Calu3 (cell line): Measurements from ENCODE around the gene EXOSC9. TPM values are rescaled to one million over a fixed set of nuclear protein-coding genes. Genes with fewer than 3 reads are reported as not detected.

Source experiments
- BruUV-seq: library from RNA; stranded (reverse); fragments of 400-500 nt; replicated peaks from 2 replicates; lab custom pipeline; 2021; lab: Mats Ljungman, UMichigan
- CTCF ChIA-PET: fragments of 300-600 bp; sonication (Branson Sonifier 250); formaldehyde crosslinking; loops from one replicate; lab custom pipeline; 2022; ENCODE audit warnings: antibody characterized with exemption; lab: Charles Lee
- DNase-seq: peaks from one replicate; pipeline ENCODE4 v3.0.0; 2022
- H3K27ac Mint-ChIP-seq: one replicate; pipeline ENCODE4 v1.8.0; 2022; ENCODE audit warnings: mixed read lengths; ENCODE audit not compliant: unreplicated experiment
- H3K27me3 Mint-ChIP-seq: one replicate; pipeline ENCODE4 v1.8.0; 2022; ENCODE audit warnings: mixed read lengths; ENCODE audit not compliant: unreplicated experiment
- H3K36me3 Mint-ChIP-seq: one replicate; pipeline ENCODE4 v1.8.0; 2022; ENCODE audit warnings: mild to moderate bottlenecking, moderate library complexity, mixed read lengths; ENCODE audit not compliant: insufficient read depth, unreplicated experiment
- H3K4me1 Mint-ChIP-seq: one replicate; pipeline ENCODE4 v1.8.0; 2022; ENCODE audit warnings: mild to moderate bottlenecking, low read depth, mixed read lengths; ENCODE audit not compliant: unreplicated experiment
- H3K4me3 Mint-ChIP-seq: one replicate; pipeline ENCODE4 v1.8.0; 2022; ENCODE audit warnings: mild to moderate bottlenecking, low read depth, moderate library complexity, mixed read lengths; ENCODE audit not compliant: unreplicated experiment
- H3K9me3 Mint-ChIP-seq: one replicate; pipeline ENCODE4 v1.8.0; 2022; ENCODE audit warnings: low read depth, mixed read lengths; ENCODE audit not compliant: unreplicated experiment
- intact Hi-C: fragments of 100-400 bp; cut with micrococcal nuclease; formaldehyde crosslinking; loops from one replicate; pipeline ENCODE4 v1.10.0; 2022; ENCODE audit not compliant: unreplicated experiment
- total RNA-seq: library from RNA; stranded (reverse); gene quantifications from 2 replicates; pipeline ENCODE4 v1.2.3, GENCODE V29; 2022
- TF ChIP-seq, protein P1 (sequence below): fragments of 200-600 bp; IDR thresholded peaks from one replicate; pipeline ENCODE4 v1.8.0; 2022; ENCODE audit warnings: antibody characterized with exemption; ENCODE audit not compliant: unreplicated experiment

EXOSC9 gene
- total RNA-seq, 1 experiment from 2014 or later: 22.3 TPM

DNA sequence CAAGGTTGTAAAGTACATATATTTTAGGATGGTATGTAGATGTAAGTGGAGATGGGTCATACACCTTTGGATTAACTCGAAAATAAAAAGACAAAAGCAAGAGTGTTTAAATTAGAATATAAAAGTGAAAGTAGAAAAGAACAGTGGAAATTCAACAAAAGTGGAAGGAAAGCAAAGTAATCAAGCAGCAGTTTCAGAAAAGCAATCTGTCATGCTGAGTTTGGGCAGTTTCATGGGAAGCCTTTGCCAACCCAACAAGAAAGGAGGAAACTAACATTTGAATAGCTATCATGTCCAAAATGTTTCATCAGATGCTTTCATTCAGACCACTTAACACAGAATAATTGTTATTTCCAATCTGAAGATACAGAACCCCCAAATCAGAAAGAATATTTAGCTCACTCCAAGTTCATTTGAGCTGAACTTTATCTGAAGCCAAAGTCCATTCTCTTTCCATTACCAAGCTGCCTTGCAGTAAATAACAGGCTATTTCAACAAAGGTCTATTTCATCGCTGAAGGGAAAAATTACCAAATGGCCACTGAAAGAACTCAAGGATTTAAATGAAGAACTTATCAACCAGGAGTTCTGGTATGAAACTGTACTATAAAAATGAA is 1.8 kb upstream of the EXOSC9 start:
- Mint-ChIP-seq H3K4me3 (no peak overlapping the region), H3K9me3 (no peaks in the 10 kb centered on the region), H3K4me1 (peaks cover 23% of the 10 kb centered on the region), H3K27me3 (no peaks in the 10 kb centered on the region), H3K36me3 (peaks cover 16% of the 10 kb centered on the region), H3K27ac (no peak overlapping the region)
- CTCF ChIA-PET: no interaction called here
- no TSS peak for BruUV-seq
- intact Hi-C loops: no loop called here
- TF ChIP-seq, protein P1, sequence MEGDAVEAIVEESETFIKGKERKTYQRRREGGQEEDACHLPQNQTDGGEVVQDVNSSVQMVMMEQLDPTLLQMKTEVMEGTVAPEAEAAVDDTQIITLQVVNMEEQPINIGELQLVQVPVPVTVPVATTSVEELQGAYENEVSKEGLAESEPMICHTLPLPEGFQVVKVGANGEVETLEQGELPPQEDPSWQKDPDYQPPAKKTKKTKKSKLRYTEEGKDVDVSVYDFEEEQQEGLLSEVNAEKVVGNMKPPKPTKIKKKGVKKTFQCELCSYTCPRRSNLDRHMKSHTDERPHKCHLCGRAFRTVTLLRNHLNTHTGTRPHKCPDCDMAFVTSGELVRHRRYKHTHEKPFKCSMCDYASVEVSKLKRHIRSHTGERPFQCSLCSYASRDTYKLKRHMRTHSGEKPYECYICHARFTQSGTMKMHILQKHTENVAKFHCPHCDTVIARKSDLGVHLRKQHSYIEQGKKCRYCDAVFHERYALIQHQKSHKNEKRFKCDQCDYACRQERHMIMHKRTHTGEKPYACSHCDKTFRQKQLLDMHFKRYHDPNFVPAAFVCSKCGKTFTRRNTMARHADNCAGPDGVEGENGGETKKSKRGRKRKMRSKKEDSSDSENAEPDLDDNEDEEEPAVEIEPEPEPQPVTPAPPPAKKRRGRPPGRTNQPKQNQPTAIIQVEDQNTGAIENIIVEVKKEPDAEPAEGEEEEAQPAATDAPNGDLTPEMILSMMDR: no peak
- no peak for DNase-seq

DNA sequence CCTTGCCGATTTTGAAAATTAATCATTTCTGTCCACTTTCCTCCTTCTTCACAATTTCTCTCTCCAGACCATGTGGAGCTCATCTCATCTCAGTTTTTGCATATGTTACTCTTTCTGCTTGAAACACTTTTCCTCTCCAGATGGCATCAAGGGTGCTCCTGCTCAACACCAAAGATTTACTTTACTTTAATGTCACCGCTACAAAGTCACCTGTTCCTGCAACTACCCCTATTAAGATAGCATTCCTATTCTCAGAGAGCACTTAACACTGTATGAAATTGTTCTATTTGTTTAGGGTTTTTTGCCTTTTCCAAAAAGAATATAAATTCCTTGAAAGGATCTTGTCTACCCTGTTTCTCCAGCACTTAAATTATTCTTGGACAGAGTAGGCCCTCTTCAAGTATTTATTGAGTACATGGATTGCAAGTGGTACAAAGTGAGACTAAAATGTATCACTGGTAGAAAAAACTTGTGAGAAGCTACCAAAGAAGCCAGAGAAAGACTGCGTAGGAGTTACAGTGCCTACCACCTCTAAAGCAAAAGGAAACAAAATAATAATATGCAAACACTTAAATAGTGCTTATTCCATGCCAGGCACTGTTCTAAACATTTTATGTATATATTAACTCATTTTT is 1.1 kb upstream of the EXOSC9 start:
- DNase-seq: no peak
- Mint-ChIP-seq H3K27ac (no peak overlapping the region), H3K36me3 (peaks cover 16% of the 10 kb centered on the region), H3K4me3 (no peak overlapping the region), H3K4me1 (peaks cover 23% of the 10 kb centered on the region), H3K9me3 (no peaks in the 10 kb centered on the region), H3K27me3 (no peaks in the 10 kb centered on the region)
- intact Hi-C loops: no loop called here
- BruUV-seq: no TSS peak
- TF ChIP-seq, protein P1: no peak
- CTCF ChIA-PET: no interaction called here

DNA sequence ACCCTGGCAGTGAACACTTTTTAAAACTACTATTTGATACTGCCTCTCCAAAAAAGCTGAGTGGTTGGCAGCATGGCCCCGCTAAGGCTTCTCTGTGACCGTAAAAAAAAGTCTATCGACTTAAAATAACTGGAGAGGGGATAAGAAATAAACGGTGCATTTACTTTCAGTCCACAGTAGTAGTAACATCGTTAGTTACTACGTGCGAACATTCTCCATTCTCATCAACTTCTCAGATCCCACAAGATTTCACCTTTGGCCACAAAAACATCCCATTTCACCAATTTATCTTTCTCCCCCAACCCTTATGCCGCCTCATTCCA is 524 bp upstream of the EXOSC9 start:
- peak overlapping the region; percentile 82 for H3K4me3 Mint-ChIP-seq
- H3K4me1 Mint-ChIP-seq: peaks cover 17% of the 10 kb centered on the region
- no peak for DNase-seq
- TSS peak; percentile 98 for BruUV-seq
- H3K9me3 Mint-ChIP-seq: no peaks in the 10 kb centered on the region
- peak overlapping the region; percentile 90 for H3K27ac Mint-ChIP-seq
- TF ChIP-seq, protein P1: no peak
- no peaks in the 10 kb centered on the region for H3K27me3 Mint-ChIP-seq
- CTCF ChIA-PET: no interaction called here
- intact Hi-C loops: no loop called here
- H3K36me3 Mint-ChIP-seq: peaks cover 16% of the 10 kb centered on the region

DNA sequence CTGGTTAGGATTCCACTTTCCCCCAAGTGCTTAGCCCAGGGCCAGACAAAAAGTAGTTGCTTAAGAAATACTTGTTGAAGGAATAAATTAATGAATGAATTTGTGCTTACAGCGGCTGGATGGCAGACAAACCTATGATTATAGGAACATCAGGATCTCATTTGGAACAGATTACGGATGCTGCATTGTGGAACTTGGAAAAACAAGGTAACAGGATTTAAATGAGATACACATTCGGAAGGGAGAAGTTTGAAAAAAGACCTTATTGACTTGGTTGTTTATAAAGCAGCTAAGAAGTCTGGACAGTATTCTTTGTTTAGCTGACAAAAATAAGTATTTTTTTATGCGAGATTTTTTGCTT is 572 bp downstream of the EXOSC9 start:
- TF ChIP-seq, protein P1: no peak
- Mint-ChIP-seq H3K4me1 (peaks cover 8% of the 10 kb centered on the region), H3K27me3 (no peaks in the 10 kb centered on the region), H3K27ac (peak overlapping the region; percentile 90), H3K36me3 (peaks cover 16% of the 10 kb centered on the region), H3K9me3 (no peaks in the 10 kb centered on the region), H3K4me3 (peak overlapping the region; percentile 82)
- intact Hi-C loops: no loop called here
- DNase-seq: no peak
- CTCF ChIA-PET: no interaction called here
- TSS peak; percentile 78 for BruUV-seq
